ENCODE measurements around the gene LGALS16.
"Not testable (repeated sequence)": the region's sequence is repeated elsewhere in the genome, so short reads cannot be mapped to it uniquely, and the experiment has no call there.

LGALS16 gene

DNA sequence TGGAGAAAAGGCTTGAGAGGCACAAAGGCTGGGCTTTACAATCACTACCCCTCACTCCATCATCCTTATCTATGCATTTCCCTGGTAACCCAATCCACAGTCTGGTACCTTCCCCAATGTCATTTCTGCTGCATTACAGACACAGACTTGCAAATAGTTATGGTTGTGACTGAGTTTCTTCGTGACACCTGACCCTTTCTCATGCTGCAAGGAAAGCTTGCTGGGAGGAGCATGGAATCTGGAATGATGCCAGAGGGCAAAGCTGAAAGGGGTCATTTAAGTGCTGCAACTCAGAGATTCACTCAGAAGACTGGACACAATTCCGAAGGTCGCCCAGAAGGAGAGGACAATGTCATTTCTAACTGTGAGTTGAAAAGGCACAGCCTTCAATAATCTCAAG, at the start of gene LGALS16:
TSS of gene LGALS16 (plus strand) at position 301 of the 400 bp plus-strand sequence. CDS start at position 350, 49 bp downstream.
- no peak for DNase-seq (ENCODE audit: low read depth)

DNA sequence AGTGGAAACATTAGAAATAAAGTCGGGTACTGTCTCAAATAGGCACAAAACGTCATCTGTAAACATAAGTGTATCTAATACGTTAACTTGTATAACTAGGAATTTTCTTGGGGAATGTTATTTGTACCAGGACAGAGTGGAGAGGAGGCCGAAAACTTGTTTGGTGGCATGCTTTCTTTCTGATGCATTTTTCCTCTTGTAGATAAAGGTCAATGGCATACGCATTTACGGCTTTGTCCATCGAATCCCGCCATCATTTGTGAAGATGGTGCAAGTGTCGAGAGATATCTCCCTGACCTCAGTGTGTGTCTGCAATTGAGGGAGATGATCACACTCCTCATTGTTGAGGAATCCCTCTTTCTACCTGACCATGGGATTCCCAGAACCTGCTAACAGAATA, 48.7 kb upstream of the LGALS16 start:
- DNase-seq (ENCODE audit: low read depth), result no peak

- no peak for DNase-seq (ENCODE audit: low read depth)
Observed at GRCh38 chr19:39607561-39607960, 48.2 kb upstream of the LGALS16 start.

DNA sequence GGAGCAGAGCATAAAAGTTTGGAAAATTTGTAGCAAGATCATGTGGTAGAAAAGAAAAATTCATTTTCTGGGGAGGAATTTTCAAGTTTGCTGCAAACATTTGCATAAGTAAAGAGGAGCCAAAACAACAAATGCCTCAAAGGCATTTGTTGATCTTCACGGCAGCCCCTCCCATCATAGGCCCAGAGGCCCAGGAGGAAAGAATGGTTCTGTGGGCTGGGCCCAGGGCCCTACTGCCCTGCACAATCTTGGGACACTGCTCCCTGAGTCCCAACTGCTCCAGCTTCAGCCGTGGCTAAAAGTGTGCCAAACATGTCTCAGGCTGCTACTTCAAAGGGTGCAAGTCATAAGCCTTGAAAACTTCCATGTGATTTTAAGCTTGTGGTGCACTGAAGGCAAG, 42.1 kb upstream of the LGALS16 start:
- DNase-seq (ENCODE audit: low read depth), result no peak

DNA sequence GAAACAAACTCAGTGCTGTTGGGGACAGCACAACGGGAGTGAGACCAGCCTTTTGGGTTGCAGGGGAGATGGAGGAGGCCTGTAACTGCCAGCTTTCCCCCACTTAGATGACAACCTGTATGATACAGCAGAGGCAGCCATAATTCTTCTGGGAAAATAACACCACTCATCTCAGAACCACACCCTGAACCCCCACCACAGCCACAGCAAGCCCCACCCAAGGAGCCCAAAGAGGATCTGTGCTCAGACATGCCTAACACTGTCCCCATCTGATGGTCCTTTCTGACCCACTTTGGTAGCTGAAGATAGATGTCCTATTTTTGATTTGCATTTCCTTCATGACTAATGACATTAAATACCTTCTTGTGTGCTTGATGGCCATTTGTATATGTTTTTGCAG, 38.0 kb upstream of the LGALS16 start:
- no peak for DNase-seq (ENCODE audit: low read depth)

GRCh38 chr19:39623946-39624345, 31.8 kb upstream of the LGALS16 start:
- DNase-seq (ENCODE audit: low read depth), result no peak

- not testable (repeated sequence) for DNase-seq (ENCODE audit: low read depth)
Observed at GRCh38 chr19:39627631-39628030, 28.1 kb upstream of the LGALS16 start.

- no peak for DNase-seq (ENCODE audit: low read depth)
Observed at GRCh38 chr19:39631178-39631577, 24.5 kb upstream of the LGALS16 start.

DNA sequence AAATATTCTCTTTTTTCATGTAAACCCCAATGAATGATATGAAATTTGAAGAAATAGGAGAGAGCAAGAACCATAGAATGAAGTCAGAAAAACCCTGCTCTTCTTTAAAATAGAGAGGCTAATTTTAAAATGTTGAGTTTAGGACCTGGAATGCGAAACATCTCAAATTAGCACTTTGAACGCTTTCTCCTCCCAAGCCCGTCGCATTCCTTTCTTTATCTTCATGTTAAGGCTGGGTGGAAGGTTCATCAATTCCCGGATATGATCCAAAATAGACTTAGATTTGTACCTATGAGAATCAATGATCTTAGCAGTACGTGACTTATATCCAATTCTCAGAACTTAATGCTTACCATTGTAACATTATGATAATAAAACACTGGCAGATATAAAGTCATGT, 24.1 kb upstream of the LGALS16 start:
- DNase-seq (ENCODE audit: low read depth), result no peak

DNA sequence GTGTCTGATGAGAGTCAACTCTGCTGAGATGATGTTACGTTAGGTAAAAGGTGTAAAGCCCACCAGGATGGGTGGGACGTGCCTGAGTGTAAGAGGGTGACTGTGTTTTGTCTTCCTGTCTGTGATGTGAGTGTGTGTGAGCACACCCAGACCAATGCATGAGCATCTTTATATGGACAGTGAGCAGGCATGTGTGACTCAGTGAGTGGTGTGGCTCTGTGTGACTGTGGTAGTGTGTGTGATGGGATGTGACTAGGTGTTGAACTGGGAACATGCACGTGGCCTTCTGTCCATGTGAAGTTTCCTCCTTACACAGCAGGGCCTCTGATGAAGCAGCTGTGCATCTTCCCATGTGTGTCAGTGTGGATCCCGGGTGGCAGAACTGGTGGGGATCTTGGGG, 17.8 kb upstream of the LGALS16 start:
- DNase-seq (ENCODE audit: low read depth), result no peak

DNA sequence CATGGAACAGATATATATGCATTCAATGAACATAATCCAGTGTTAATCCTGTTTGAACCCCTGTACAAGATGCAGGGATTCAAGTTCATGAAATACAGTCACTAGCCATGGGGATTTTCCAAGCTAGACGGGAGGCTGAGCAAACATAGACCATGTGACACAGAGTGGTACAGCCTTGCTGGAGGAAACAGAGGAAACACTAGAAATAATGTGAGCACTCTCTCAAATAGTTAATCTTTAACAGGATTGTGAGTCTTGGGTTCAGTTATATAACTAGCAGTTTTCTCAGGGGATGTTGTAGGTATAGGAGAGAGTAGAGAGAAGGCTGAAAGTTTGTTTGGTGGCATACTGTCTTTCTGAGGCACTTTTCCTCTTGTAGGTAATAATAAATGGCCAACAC, 13.9 kb upstream of the LGALS16 start:
- no peak for DNase-seq (ENCODE audit: low read depth)

- no peak for DNase-seq (ENCODE audit: low read depth)
Observed at GRCh38 chr19:39643591-39643990, 12.1 kb upstream of the LGALS16 start.

DNA sequence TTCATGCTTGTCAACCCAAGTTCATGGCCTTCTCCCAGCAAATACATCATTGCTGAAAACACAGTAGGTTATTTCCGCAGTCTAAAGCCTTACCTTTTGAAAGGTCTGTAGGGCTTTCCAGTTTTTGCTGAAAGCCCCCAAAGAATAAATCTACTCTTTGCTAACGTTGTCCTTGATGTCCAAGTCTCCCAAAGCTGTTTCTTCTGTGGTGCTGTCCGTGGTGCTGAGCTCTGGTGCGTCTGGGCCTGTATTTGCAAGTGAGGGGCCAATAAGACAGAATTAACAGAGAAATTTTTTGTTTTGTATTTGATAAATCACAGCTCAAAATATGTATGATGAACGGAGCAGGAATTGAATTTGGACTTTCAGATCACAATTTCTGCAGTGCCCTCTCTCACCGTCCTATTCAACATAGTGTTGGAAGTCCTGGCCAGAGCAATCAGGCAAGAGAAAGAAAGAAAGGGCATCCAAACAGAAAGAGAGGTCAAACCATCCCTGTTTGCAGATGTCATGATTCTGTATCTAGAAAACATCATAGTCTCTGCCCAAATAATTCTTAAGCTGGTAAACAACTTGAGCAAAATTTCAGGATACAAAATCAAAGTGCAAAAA, 9.8 kb upstream of the LGALS16 start:
- DNase-seq (ENCODE audit: low read depth), result peak; percentile 34

DNA sequence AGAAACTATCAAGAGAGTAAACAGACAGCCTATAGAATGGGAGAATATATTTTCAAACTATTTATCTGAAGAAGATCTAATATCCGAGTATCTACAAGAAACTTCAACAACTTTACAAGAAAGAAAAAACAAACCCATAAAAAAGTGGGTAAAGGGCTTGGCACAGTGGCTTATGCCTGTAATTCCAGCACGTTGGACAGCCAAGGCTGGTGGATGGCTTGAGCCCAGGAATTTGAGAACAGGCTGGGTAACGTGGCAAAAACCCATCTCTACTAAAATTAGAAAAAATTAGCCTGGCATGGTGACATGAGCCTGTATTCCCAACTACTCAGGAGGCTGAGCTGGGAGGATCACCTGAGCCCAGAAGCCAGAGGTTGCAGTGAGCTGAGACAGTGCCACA, 7.8 kb upstream of the LGALS16 start:
- no peak for DNase-seq (ENCODE audit: low read depth)

GRCh38 chr19:39659791-39660190, 4.1 kb downstream of the LGALS16 start:
- no peak for DNase-seq (ENCODE audit: low read depth)

DNA sequence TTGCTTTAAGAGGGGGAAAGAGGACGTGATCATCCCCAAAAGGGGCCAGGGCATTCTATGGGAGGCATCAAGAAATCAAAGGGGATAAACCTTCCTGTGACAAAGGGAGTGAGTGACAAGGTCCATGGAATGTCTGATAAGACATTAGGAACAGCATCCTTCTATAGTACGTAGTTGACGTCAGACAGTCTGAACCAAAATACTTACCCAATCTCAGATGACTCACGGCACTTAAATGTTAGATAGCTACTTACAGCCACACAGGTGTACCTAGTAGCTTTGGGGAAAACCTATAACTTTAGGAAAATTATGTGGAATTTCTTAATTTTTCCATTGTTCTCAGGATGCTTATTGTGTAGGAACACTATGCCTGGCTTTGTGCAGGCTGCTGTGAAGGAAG, 4.9 kb downstream of the LGALS16 start:
- no peak for DNase-seq (ENCODE audit: low read depth)

DNA sequence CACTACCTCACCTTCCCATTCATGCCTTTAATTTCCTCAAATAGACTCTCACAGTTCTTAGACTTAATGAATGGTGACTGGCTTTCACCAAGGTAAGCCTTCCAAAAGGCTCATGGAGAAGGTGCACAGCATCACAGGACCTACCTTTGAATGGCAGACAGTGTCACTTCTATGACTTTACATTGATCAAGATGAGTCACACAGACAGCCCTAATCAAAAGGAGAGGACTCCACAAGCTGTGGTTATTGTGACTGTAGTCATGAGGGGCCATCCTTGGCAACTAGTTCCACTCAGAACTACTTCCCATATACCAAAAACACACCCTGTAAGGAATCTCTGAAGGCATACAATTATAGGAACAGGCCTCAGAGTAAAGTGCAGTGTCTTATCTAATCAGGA, 5.9 kb downstream of the LGALS16 start:
- no peak for DNase-seq (ENCODE audit: low read depth)

DNA sequence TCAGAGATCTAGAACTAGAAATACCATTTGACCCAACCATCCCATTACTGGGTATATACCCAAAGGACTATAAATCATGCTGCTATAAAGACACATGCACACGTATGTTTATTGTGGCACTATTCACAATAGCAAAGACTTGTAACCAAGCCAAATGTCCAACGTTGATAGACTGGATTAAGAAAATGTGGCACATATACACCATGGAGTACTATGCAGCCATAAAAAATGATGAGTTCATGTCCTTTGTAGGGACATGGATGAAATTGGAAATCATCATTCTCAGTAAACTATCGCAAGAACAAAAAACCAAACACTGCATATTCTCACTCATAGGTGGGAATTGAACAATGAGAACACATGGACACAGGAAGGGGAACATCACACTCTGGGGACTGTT, 14.1 kb downstream of the LGALS16 start:
- not testable (repeated sequence) for DNase-seq (ENCODE audit: low read depth)

GRCh38 chr19:39670998-39671397, 15.3 kb downstream of the LGALS16 start:
- DNase-seq (ENCODE audit: low read depth), result no peak

- DNase-seq (ENCODE audit: low read depth), result peak; percentile 54
Observed at GRCh38 chr19:39671739-39672363, 16.1 kb downstream of the LGALS16 start.

GRCh38 chr19:39672473-39672872, 16.8 kb downstream of the LGALS16 start:
- no peak for DNase-seq (ENCODE audit: low read depth)

DNA sequence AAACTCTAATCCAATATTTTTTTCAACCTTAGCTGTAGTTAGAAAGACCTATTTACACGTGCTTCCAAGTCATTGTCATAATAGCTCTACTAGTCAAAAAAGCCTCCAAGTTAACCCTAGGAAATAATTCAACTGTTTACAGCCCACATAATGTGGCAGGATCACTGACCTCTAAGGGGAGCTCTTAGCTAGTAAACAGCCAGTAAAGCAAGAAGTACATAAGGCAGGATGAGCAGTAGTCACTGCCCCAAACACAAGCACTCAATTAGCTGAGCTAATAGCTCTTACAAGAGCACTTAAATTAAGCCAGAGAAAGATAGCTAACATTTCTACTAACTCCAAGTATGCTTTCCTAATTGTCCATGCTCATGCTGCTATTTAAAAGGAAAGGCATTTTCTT, 18.1 kb downstream of the LGALS16 start:
- DNase-seq (ENCODE audit: low read depth), result not testable (repeated sequence)

GRCh38 chr19:39676004-39676403, 20.3 kb downstream of the LGALS16 start:
- no peak for DNase-seq (ENCODE audit: low read depth)
